Stimulated activated memory B cell treated with anti-CD40 and anti-IgM and Interleukin-4, amounts not matched to agents 10 μg/mL and 1 μg/mL and 100 μg/mL, for 72 hours (primary cell): ENCODE data around the gene CFD.
"Not testable (repeated sequence)": the region's sequence is repeated elsewhere in the genome, so short reads cannot be mapped to it uniquely, and the experiment has no call there.

Experiments used
- ATAC-seq: fragments of 150-1000 bp; cut with Tn5 transposase; 2 replicates; pipeline ENCODE4 v1.10.0; 2021
- H3K27ac Mint-ChIP-seq: one replicate; pipeline ENCODE4 v1.8.0; 2022; ENCODE audit warnings: mild to moderate bottlenecking, mixed read lengths
- H3K27me3 Mint-ChIP-seq: one replicate; pipeline ENCODE4 v1.8.0; 2022; ENCODE audit warnings: mixed read lengths
- H3K36me3 Mint-ChIP-seq: one replicate; pipeline ENCODE4 v1.8.0; 2022; ENCODE audit warnings: mixed read lengths
- H3K4me1 Mint-ChIP-seq: one replicate; pipeline ENCODE4 v1.8.0; 2022; ENCODE audit warnings: mixed read lengths
- H3K4me3 Mint-ChIP-seq: one replicate; pipeline ENCODE4 v1.8.0; 2022; ENCODE audit warnings: mild to moderate bottlenecking, moderate library complexity, mixed read lengths
- H3K9me3 Mint-ChIP-seq: one replicate; pipeline ENCODE4 v1.8.0; 2022; ENCODE audit warnings: mixed read lengths

Gene CFD

GRCh38 chr19:843180-843835 lies 16.2 kb upstream of the CFD start:
- Mint-ChIP-seq H3K27ac (no peak overlapping the region), H3K9me3 (peaks cover 3% of the 10 kb centered on the region), H3K4me1 (peaks cover 26% of the 10 kb centered on the region), H3K36me3 (peaks cover 5% of the 10 kb centered on the region), H3K27me3 (peaks cover 84% of the 10 kb centered on the region), H3K4me3 (no peak overlapping the region)
- no peak for ATAC-seq

- H3K4me3 Mint-ChIP-seq = no peak overlapping the region
- H3K4me1 Mint-ChIP-seq = peaks cover 26% of the 10 kb centered on the region
- H3K9me3 Mint-ChIP-seq = peaks cover 3% of the 10 kb centered on the region
- ATAC-seq = no peak
- H3K36me3 Mint-ChIP-seq = peaks cover 5% of the 10 kb centered on the region
- peaks cover 84% of the 10 kb centered on the region for H3K27me3 Mint-ChIP-seq
- no peak overlapping the region for H3K27ac Mint-ChIP-seq
Observed at GRCh38 chr19:843836-844545, 15.5 kb upstream of the CFD start.

DNA sequence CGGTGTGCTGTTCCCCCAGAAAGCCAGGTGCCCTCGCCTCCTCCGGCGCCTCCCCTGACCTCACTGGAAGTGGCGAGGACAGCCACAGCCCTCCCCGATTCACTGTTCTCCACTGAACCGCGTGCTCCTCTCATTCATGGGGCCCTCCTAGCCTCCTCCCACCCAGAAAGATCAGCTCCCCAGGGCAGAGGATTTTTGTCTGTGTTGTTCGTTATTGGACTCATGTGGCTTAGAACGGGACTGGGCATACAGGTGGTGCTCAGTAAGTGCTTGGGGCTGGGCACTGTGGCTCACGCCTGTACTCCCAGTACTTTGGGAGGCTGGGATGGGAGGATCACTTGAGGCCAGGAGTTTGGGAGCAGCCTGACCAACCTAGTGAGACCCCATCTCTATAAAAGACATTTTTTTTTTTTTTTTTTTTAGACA lies 14.9 kb upstream of the CFD start:
- Mint-ChIP-seq H3K36me3 (peaks cover 5% of the 10 kb centered on the region), H3K27me3 (peaks cover 84% of the 10 kb centered on the region), H3K9me3 (peaks cover 3% of the 10 kb centered on the region), H3K27ac (no peak overlapping the region), H3K4me3 (no peak overlapping the region), H3K4me1 (peaks cover 26% of the 10 kb centered on the region)
- no peak for ATAC-seq

GRCh38 chr19:845707-846521 lies 13.6 kb upstream of the CFD start:
- peaks cover 5% of the 10 kb centered on the region for H3K36me3 Mint-ChIP-seq
- peaks cover 26% of the 10 kb centered on the region for H3K4me1 Mint-ChIP-seq
- H3K27ac Mint-ChIP-seq = no peak overlapping the region
- H3K9me3 Mint-ChIP-seq = peaks cover 3% of the 10 kb centered on the region
- peaks cover 91% of the 10 kb centered on the region for H3K27me3 Mint-ChIP-seq
- no peak overlapping the region for H3K4me3 Mint-ChIP-seq
- no peak for ATAC-seq

DNA sequence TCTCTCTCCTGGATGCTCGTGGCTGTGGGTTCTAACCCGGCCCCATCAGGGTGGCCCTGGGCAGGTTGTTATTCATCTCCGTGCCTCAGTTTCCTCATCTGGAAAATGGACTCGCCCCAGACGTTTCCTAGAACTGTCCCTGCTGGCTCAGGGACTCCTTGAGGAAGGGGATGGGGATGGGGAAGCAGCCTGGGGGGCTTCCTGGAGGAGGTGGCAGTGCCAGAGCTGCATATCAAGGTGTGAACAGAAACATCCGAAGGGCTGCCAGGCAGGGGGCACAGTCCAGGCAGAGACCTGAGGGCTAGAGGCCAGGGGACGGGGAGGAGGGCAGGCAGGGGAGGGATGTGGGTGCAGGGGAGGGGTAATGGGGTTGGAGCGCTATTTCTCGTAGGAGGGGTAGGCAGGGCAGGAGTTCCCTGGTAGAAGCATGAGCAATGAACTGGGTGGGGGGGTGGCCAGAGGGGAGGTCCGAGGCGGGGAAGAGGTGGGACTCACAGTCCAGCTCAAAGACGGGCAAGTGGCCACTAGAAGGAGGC lies 11.0 kb upstream of the CFD start:
- ATAC-seq = no peak
- H3K27me3 Mint-ChIP-seq = peaks cover 84% of the 10 kb centered on the region
- peaks cover 5% of the 10 kb centered on the region for H3K36me3 Mint-ChIP-seq
- H3K27ac Mint-ChIP-seq = no peak overlapping the region
- H3K4me1 Mint-ChIP-seq = peaks cover 21% of the 10 kb centered on the region
- H3K9me3 Mint-ChIP-seq = no peaks in the 10 kb centered on the region
- H3K4me3 Mint-ChIP-seq = no peak overlapping the region

GRCh38 chr19:849195-849594 lies 10.3 kb upstream of the CFD start:
- not testable (repeated sequence) for ATAC-seq, H3K36me3 Mint-ChIP-seq, H3K9me3 Mint-ChIP-seq, H3K4me3 Mint-ChIP-seq, H3K27ac Mint-ChIP-seq
- peaks cover 21% of the 10 kb centered on the region for H3K4me1 Mint-ChIP-seq
- H3K27me3 Mint-ChIP-seq = peaks cover 79% of the 10 kb centered on the region

GRCh38 chr19:850221-850978 lies 9.1 kb upstream of the CFD start:
- H3K9me3 Mint-ChIP-seq = no peaks in the 10 kb centered on the region
- H3K4me3 Mint-ChIP-seq = no peak overlapping the region
- no peaks in the 10 kb centered on the region for H3K36me3 Mint-ChIP-seq
- peaks cover 67% of the 10 kb centered on the region for H3K27me3 Mint-ChIP-seq
- no peak overlapping the region for H3K27ac Mint-ChIP-seq
- ATAC-seq = no peak
- H3K4me1 Mint-ChIP-seq = peaks cover 12% of the 10 kb centered on the region

DNA sequence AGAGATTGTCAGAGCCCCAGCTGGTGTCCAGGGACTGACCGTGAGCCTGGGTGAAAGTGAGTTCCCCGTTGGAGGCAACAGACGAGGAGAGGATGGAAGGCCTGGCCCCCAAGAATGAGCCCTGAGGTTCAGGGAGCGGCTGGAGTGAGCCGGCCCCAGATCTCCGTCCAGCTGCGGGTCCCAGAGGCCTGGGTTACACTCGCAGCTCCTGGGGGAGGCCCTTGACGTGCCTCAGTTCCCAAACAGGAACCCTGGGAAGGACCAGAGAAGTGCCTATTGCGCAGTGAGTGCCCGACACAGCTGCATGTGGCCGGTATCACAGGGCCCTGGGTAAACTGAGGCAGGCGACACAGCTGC lies 8.5 kb upstream of the CFD start:
- Mint-ChIP-seq H3K9me3 (no peaks in the 10 kb centered on the region), H3K36me3 (no peaks in the 10 kb centered on the region), H3K27me3 (peaks cover 61% of the 10 kb centered on the region), H3K27ac (no peak overlapping the region), H3K4me1 (peaks cover 7% of the 10 kb centered on the region), H3K4me3 (no peak overlapping the region)
- no peak for ATAC-seq

DNA sequence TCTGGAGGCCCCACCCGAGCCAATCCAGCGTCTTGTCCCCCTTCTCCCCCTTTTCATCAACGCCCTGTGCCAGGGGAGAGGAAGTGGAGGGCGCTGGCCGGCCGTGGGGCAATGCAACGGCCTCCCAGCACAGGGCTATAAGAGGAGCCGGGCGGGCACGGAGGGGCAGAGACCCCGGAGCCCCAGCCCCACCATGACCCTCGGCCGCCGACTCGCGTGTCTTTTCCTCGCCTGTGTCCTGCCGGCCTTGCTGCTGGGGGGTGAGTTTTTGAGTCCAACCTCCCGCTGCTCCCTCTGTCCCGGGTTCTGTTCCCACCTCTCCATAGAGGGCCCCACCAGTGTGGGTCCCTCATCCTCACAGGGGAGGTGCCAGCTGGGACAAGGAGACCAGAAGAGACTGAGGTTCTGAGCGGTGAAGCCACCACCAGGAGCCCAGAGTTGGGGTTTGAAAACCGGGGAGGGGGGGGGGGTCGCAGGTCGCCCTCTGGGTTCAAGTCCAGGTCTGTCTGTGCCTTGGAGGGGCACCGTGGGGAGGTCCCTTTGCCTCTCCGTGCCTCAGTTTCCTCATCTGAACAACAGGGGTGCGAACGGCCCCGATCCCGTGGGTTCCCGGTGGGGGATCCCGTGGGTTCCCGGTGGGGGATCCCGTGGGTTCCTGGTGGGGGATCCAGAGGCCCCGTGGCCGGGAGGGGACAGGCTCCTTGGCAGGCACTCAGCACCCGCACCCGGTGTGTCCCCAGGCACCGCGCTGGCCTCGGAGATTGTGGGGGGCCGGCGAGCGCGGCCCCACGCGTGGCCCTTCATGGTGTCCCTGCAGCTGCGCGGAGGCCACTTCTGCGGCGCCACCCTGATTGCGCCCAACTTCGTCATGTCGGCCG lies 7.1 kb upstream of the CFD start, which contains the start of gene ELANE:
ELANE (plus strand) TSS at position 168 of the 878 bp plus-strand sequence; CDS start at position 194, 26 bp downstream.
- Mint-ChIP-seq H3K27me3 (peaks cover 49% of the 10 kb centered on the region), H3K27ac (no peak within 1 kb of the TSS), H3K4me1 (peaks cover 7% of the 10 kb centered on the region), H3K4me3 (no peak within 1 kb of the TSS), H3K36me3 (no peaks in the 10 kb centered on the region), H3K9me3 (no peaks in the 10 kb centered on the region)
- ATAC-seq = peak; percentile 41

GRCh38 chr19:853014-853585 lies 6.4 kb upstream of the CFD start:
- Mint-ChIP-seq H3K4me1 (peaks cover 10% of the 10 kb centered on the region), H3K27me3 (peaks cover 49% of the 10 kb centered on the region), H3K36me3 (no peaks in the 10 kb centered on the region), H3K27ac (no peak overlapping the region), H3K9me3 (no peaks in the 10 kb centered on the region), H3K4me3 (no peak overlapping the region)
- ATAC-seq = peak; percentile 64

GRCh38 chr19:853614-854220 lies 5.7 kb upstream of the CFD start:
- H3K9me3 Mint-ChIP-seq, H3K4me3 Mint-ChIP-seq, H3K36me3 Mint-ChIP-seq, ATAC-seq, H3K27ac Mint-ChIP-seq, H3K4me1 Mint-ChIP-seq: not testable (repeated sequence)
- H3K27me3 Mint-ChIP-seq = peaks cover 49% of the 10 kb centered on the region

GRCh38 chr19:854549-854948 lies 4.9 kb upstream of the CFD start:
- Mint-ChIP-seq H3K4me1 (peaks cover 10% of the 10 kb centered on the region), H3K27ac (no peak overlapping the region), H3K9me3 (no peaks in the 10 kb centered on the region), H3K27me3 (peaks cover 41% of the 10 kb centered on the region), H3K36me3 (no peaks in the 10 kb centered on the region), H3K4me3 (no peak overlapping the region)
- ATAC-seq = no peak

DNA sequence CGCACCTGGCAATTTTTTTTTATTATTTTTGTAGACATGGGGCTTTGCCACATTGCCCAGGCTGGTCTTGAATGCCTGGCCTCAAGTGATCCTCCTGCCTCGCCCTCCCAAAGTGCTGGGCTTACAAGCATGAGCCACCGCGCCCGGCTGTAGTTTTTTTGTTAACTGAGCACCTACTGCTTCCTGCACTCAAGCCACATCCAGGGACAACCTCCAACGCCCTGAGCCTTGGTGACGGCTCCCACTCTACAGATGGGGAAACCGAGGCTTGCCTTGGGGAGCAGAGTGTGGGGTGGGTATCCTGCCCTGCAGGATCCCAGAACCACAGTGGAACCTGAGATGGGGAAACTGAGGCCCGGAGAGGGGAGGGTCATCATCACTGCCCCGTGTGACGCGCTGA lies 4.3 kb upstream of the CFD start:
- Mint-ChIP-seq H3K27me3 (peaks cover 41% of the 10 kb centered on the region), H3K27ac (no peak overlapping the region), H3K4me3 (no peak overlapping the region), H3K4me1 (peaks cover 10% of the 10 kb centered on the region), H3K36me3 (no peaks in the 10 kb centered on the region), H3K9me3 (no peaks in the 10 kb centered on the region)
- ATAC-seq = no peak
